Mucosa of stomach (tissue), 1 donor: Measurements from ENCODE around the gene LASP1NB.
A peak's percentile ranks its signal among the peaks of the same experiment; 100 is the strongest.
"Not testable (repeated sequence)": the region's sequence is repeated elsewhere in the genome, so short reads cannot be mapped to it uniquely, and the experiment has no call there.

Source experiments
- H3K27me3 ChIP-seq: one replicate; pipeline ENCODE4 v1.7.0; 2013; ENCODE audit warnings: mild to moderate bottlenecking, low read length; ENCODE audit not compliant: control insufficient read depth, insufficient read depth
- H3K36me3 ChIP-seq: one replicate; pipeline ENCODE4 v1.7.0; 2013; ENCODE audit warnings: low read length; ENCODE audit not compliant: control insufficient read depth, insufficient read depth
- H3K4me1 ChIP-seq: one replicate; pipeline ENCODE4 v1.7.0; 2013; ENCODE audit warnings: mild to moderate bottlenecking, low read length; ENCODE audit not compliant: control insufficient read depth, insufficient read depth
- H3K4me3 ChIP-seq: one replicate; pipeline ENCODE4 v1.7.0; 2013; ENCODE audit warnings: low read length
- H3K9ac ChIP-seq: one replicate; pipeline ENCODE4 v1.7.0; 2013; ENCODE audit warnings: mild to moderate bottlenecking, low read length, moderate library complexity
- H3K9me3 ChIP-seq: one replicate; pipeline ENCODE4 v1.7.0; 2013; ENCODE audit warnings: mild to moderate bottlenecking, low read length, moderate library complexity; ENCODE audit not compliant: control insufficient read depth
- donor health status: Pancreatic carcinoma.

The LASP1NB gene

GRCh38 chr17:38958756-38959155, 33.3 kb downstream of the LASP1NB start:
- H3K4me3 ChIP-seq, result no peak overlapping the region
- H3K27me3 ChIP-seq, result no peaks in the 10 kb centered on the region
- H3K36me3 ChIP-seq, result no peaks in the 10 kb centered on the region
- no peaks in the 10 kb centered on the region for H3K4me1 ChIP-seq
- H3K9me3 ChIP-seq, result no peaks in the 10 kb centered on the region
- no peak overlapping the region for H3K9ac ChIP-seq

GRCh38 chr17:38959508-38959907, 34.1 kb downstream of the LASP1NB start:
- Histone ChIP-seq H3K4me1 (no peaks in the 10 kb centered on the region), H3K27me3 (no peaks in the 10 kb centered on the region), H3K4me3 (no peak overlapping the region), H3K36me3 (no peaks in the 10 kb centered on the region), H3K9ac (no peak overlapping the region), H3K9me3 (no peaks in the 10 kb centered on the region)

- Histone ChIP-seq H3K27me3 (no peaks in the 10 kb centered on the region), H3K9ac (no peak overlapping the region), H3K4me1 (no peaks in the 10 kb centered on the region), H3K4me3 (no peak overlapping the region), H3K36me3 (no peaks in the 10 kb centered on the region), H3K9me3 (no peaks in the 10 kb centered on the region)
Measured at GRCh38 chr17:38960402-38960801, 35.0 kb downstream of the LASP1NB start.

GRCh38 chr17:38961413-38961812, 36.0 kb downstream of the LASP1NB start:
- H3K9ac ChIP-seq, result no peak overlapping the region
- no peaks in the 10 kb centered on the region for H3K27me3 ChIP-seq
- no peaks in the 10 kb centered on the region for H3K4me1 ChIP-seq
- no peak overlapping the region for H3K4me3 ChIP-seq
- no peaks in the 10 kb centered on the region for H3K9me3 ChIP-seq
- H3K36me3 ChIP-seq, result no peaks in the 10 kb centered on the region

- Histone ChIP-seq H3K9me3 (no peaks in the 10 kb centered on the region), H3K9ac (peak within 1 kb of the TSS; percentile 41), H3K36me3 (no peaks in the 10 kb centered on the region), H3K4me3 (no peak within 1 kb of the TSS), H3K4me1 (peaks cover 4% of the 10 kb centered on the region), H3K27me3 (no peaks in the 10 kb centered on the region)
Measured at GRCh38 chr17:38967290-38967738, 41.9 kb downstream of the LASP1NB start, which contains the start of gene FBXO47. FBXO47 (minus strand) TSS chr17:38967403; CDS start chr17:38963025, 4,378 bp downstream.

- Histone ChIP-seq H3K4me3 (no peak overlapping the region), H3K36me3 (no peaks in the 10 kb centered on the region), H3K27me3 (no peaks in the 10 kb centered on the region), H3K9ac (no peak overlapping the region), H3K4me1 (peaks cover 4% of the 10 kb centered on the region), H3K9me3 (no peaks in the 10 kb centered on the region)
Measured at GRCh38 chr17:38969281-38969680, 43.9 kb downstream of the LASP1NB start.

GRCh38 chr17:38970128-38970527, 44.7 kb downstream of the LASP1NB start:
- H3K27me3 ChIP-seq, result no peaks in the 10 kb centered on the region
- no peak overlapping the region for H3K4me3 ChIP-seq
- no peaks in the 10 kb centered on the region for H3K9me3 ChIP-seq
- H3K36me3 ChIP-seq, result no peaks in the 10 kb centered on the region
- peaks cover 4% of the 10 kb centered on the region for H3K4me1 ChIP-seq
- H3K9ac ChIP-seq, result no peak overlapping the region

GRCh38 chr17:38970804-38971203, 45.4 kb downstream of the LASP1NB start:
- no peaks in the 10 kb centered on the region for H3K36me3 ChIP-seq
- no peak overlapping the region for H3K9ac ChIP-seq
- no peaks in the 10 kb centered on the region for H3K9me3 ChIP-seq
- no peak overlapping the region for H3K4me3 ChIP-seq
- H3K27me3 ChIP-seq, result no peaks in the 10 kb centered on the region
- H3K4me1 ChIP-seq, result peaks cover 4% of the 10 kb centered on the region

GRCh38 chr17:38976187-38976551, 50.8 kb downstream of the LASP1NB start:
- H3K4me1 ChIP-seq, H3K9me3 ChIP-seq, H3K4me3 ChIP-seq, H3K9ac ChIP-seq, H3K36me3 ChIP-seq, H3K27me3 ChIP-seq: not testable (repeated sequence)

- Histone ChIP-seq H3K4me1 (no peaks in the 10 kb centered on the region), H3K36me3 (no peaks in the 10 kb centered on the region), H3K27me3 (no peaks in the 10 kb centered on the region), H3K9me3 (no peaks in the 10 kb centered on the region), H3K9ac (no peak overlapping the region), H3K4me3 (no peak overlapping the region)
Measured at GRCh38 chr17:38978180-38978579, 52.8 kb downstream of the LASP1NB start.
